GM18507 (cell line): ENCODE results near the gene TYW1.
"Not testable (repeated sequence)": the region's sequence is repeated elsewhere in the genome, so short reads cannot be mapped to it uniquely, and the experiment has no call there.

Experiments
- DNase-seq: peaks from one replicate; pipeline ENCODE4 v3.0.0; 2011; ENCODE audit warnings: low read depth; ENCODE audit not compliant: insufficient read length; ENCODE audit errors: extremely low spot score
- FAIRE-seq: peaks from 2 replicates; lab custom pipeline; 2011; peaks lifted over from hg19 to GRCh38; lab: Jason Lieb, UNC

The TYW1 gene

DNA sequence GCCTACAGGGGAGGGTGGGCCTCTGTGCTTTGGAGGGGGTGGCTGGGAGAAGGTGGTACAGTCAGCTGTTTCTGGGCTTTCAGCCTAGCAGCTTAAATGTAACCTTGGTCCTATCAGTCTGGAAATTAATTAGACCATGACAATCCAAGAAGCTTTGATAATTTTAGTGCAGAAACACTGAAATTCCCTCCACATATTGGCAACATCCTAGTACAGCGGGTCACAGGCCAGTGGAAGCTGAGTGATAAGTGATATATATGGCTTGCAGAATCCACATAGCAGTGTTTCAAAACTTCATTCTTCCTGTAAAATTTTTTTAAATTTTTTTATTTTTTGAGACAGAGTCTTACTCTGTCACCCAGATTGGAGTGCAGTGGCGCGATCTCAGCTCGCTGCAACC, 212.6 kb downstream of the TYW1 start:
- no peak for FAIRE-seq
- no peak for DNase-seq

GRCh38 chr7:67210567-67210966, 213.9 kb downstream of the TYW1 start:
- FAIRE-seq, result peak; percentile 24
- DNase-seq, result no peak

GRCh38 chr7:67211650-67212330, 215.2 kb downstream of the TYW1 start:
- not testable (repeated sequence) for FAIRE-seq

DNA sequence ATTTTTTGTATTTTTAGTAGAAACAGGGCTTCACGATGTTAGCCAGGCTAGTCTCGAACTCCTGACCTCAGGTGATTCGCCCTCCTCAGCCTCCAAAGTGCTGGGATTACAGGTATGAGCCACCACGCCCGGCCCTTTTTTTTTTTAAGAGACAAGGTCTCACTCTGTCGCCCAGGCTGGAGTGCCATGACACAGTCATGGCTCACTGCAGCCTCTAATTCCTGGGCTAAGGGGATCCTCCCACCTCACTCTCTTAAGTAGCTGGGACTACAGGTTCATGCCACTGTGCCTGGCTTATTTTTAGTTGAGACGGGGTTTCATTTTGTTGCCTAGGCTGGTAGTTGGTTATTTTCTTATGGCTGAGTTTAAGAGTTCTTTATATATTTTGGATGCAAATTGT, 216.4 kb downstream of the TYW1 start:
- not testable (repeated sequence) for FAIRE-seq, DNase-seq

More at GRCh38 chr7:67211650-67212330, 215.2 kb downstream of the TYW1 start:
- DNase-seq, result not testable (repeated sequence)

- DNase-seq, FAIRE-seq: not testable (repeated sequence)
Measured at GRCh38 chr7:67223551-67223950, 226.9 kb downstream of the TYW1 start.

GRCh38 chr7:67226340-67226907, 229.8 kb downstream of the TYW1 start:
- DNase-seq, FAIRE-seq: not testable (repeated sequence)

DNA sequence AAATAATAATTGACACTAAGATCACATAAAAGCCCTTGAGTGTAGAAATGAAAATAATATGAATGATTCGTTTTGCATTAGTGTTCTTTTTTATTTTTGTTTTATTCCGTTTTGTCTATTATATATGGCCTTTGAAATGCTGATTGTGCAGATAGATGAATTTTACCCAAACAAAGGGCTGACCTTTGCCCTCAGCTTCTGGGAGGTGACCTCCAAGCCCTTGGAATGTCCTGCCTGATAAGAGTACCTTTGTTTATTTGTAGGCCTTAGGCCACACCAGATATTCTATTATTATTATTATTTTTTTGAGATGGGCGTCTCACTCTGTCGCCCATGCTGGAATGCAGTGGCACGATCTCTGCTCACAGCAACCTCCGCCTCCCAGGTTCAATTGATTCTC, 230.3 kb downstream of the TYW1 start:
- not testable (repeated sequence) for FAIRE-seq, DNase-seq

GRCh38 chr7:67229018-67229417, 232.4 kb downstream of the TYW1 start:
- not testable (repeated sequence) for FAIRE-seq, DNase-seq

DNA sequence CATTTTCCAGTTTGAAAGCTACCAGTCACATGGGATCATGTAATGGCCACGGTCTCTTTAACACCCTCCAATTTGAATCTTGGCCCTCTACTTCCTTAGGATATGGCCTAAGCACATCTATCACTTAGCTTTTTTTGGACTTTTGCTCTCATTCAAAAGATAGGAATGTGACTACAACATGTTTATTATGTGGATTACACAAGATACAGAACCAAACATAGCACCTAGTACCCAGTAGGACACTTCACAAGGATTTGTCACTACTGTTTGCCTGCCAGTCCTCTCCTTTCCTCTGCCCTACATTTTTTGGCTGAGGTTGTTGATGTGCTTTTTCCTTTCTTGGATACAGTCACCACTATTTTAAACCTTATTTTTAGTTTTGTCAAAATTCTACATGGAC, 233.4 kb downstream of the TYW1 start:
- not testable (repeated sequence) for DNase-seq

DNA sequence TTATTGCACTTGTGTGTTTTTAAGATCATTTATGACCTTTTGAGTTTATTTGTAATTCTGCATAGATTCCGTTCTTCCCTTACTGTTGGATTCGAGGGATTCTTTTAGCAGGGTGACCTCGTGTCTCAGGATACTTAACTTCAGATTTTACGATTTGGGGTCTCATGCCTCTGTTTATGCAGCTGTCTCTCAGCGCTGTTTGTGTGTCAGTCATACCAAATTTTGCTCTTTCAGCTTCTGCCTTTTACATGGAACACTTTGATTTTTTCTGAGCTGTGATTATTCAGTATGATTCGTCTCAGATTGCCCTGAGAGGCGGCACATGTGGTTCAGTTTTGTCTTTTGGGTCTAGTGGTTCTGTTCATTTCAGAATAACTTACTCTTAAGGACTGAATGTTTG, 236.9 kb downstream of the TYW1 start:
- DNase-seq, FAIRE-seq: not testable (repeated sequence)

More for the DNA sequence above, 233.4 kb downstream of the TYW1 start:
- not testable (repeated sequence) for FAIRE-seq

GRCh38 chr7:67236216-67236615, 239.6 kb downstream of the TYW1 start:
- DNase-seq, FAIRE-seq: not testable (repeated sequence)

- FAIRE-seq, DNase-seq: not testable (repeated sequence)
Measured at GRCh38 chr7:67242871-67243270, 246.2 kb downstream of the TYW1 start.

DNA sequence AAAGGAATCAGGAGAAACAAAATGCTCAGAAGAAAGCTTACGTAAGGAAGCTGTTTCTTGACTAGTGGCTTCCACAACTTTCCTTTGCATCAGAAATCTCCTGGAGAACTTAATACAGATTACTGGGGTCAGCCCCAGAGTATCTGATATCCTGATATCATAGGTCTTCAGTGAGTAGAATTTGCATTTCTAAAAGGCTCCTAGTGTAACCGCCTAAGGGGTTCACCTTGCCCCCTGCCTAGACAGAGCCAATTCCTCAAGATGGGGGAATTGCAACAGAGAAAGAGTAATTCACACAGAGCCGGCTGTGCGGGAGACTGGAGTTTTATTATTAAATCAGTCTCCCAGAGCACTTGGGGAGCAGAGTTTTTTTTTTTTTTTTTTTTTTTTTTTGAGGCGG, 251.7 kb downstream of the TYW1 start:
- FAIRE-seq, result not testable (repeated sequence)

DNA sequence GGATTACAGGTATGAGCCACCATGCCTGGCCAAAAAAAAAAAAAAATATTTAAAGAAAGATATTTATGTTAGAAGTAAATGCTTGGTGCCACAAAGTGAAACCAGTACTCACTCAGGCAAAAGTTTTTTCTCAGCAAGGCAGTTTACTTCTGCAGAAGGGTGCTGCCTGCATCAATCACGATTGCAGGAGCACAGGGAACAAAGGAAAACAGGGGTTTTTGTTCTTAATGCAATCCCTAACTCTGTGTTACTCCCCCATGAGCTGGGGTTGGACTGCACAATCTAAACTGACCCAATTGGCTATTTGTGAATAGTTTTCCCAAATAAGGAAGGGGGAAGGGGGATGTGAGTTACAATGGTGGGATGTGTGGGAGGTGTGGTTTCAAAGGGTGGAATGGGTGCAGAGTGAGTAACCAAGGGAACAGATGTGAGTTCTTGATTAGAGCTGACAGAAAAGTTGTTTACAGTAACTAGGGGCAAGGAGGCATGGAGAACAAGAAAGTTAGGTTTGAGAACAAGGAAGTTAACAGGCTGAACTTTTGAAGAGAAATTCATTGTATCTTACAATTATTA, 255.4 kb downstream of the TYW1 start:
- DNase-seq (no peak), FAIRE-seq (no peak)

More for the DNA sequence above, 251.7 kb downstream of the TYW1 start:
- not testable (repeated sequence) for DNase-seq

DNA sequence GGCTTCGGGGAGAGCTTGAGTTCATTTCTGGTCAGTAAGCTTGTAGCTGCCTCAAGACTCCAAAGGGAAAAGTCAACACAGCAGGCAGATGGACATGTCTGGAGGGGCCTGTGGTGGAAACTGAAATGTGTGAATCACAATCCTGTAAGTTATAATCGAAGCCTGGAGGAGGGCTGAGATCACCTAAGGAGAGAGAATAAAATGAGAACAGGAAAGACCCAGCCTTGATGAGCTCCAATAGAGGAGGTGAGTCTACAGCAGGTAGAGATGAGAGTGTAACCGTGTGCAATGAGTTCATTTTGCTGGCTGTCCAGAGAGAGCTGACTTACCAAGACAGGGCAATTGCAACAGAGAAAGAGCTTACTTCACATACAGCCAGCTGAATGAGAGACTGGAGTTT, 258.4 kb downstream of the TYW1 start:
- not testable (repeated sequence) for FAIRE-seq, DNase-seq

GRCh38 chr7:67257779-67258178, 261.1 kb downstream of the TYW1 start:
- not testable (repeated sequence) for FAIRE-seq, DNase-seq

GRCh38 chr7:67259363-67259762, 262.7 kb downstream of the TYW1 start:
- not testable (repeated sequence) for FAIRE-seq, DNase-seq

GRCh38 chr7:67260166-67260586, 263.5 kb downstream of the TYW1 start:
- not testable (repeated sequence) for DNase-seq, FAIRE-seq

- DNase-seq, FAIRE-seq: not testable (repeated sequence)
Measured at GRCh38 chr7:67264000-67264399, 267.4 kb downstream of the TYW1 start.

DNA sequence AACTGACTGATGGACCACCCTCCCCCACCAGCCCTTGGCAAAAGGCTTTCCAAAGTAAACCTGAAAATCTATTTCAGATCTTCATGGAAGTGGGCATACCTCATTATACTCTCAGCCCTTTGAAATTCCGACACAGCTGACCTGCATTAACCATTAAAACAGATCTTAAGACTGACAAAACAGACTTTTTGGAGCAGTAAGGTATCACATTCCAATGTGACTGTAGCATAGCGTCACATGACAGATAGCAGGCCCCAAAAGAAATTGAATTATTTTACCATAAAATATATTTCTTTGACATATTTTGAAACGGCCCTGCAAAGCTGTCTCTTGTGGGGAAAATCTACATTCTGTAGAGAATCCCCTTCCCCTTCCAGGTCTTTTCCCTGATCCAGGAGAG, 269.4 kb downstream of the TYW1 start:
- DNase-seq, FAIRE-seq: not testable (repeated sequence)
